ENCODE data around the gene USP34.

- TF ChIP-seq SUZ12 (IDR thresholded peaks at IDR 0.05; ENCODE audit: low read length) (no peak), CEBPB (IDR thresholded peaks at IDR 0.05; ENCODE audit: low read depth, low read length) (no peak)
- TF ChIP-seq, protein P1, sequence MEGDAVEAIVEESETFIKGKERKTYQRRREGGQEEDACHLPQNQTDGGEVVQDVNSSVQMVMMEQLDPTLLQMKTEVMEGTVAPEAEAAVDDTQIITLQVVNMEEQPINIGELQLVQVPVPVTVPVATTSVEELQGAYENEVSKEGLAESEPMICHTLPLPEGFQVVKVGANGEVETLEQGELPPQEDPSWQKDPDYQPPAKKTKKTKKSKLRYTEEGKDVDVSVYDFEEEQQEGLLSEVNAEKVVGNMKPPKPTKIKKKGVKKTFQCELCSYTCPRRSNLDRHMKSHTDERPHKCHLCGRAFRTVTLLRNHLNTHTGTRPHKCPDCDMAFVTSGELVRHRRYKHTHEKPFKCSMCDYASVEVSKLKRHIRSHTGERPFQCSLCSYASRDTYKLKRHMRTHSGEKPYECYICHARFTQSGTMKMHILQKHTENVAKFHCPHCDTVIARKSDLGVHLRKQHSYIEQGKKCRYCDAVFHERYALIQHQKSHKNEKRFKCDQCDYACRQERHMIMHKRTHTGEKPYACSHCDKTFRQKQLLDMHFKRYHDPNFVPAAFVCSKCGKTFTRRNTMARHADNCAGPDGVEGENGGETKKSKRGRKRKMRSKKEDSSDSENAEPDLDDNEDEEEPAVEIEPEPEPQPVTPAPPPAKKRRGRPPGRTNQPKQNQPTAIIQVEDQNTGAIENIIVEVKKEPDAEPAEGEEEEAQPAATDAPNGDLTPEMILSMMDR (IDR thresholded peaks at IDR 0.05; ENCODE audit: control extremely low read depth in 1 of 3, insufficient read depth in 1 of 3, low read depth in 1 of 3, low read length in 3 of 3): no peak
Measured at GRCh38 chr2:61183795-61184194, 287.1 kb downstream of the USP34 start.

Data from H1 (cell line).